SU-DHL-6 (cell line): ENCODE data around the gene SLFNL1.

Experiments
- H2AFZ ChIP-seq: fragments of 200-600 bp; sonication (generic); 2 replicates; pipeline ENCODE4 v1.6.1; 2014; ENCODE audit warnings: low read depth, mild to moderate bottlenecking, moderate library complexity, mixed read lengths, antibody characterized with exemption, low read length; ENCODE audit not compliant: severe bottlenecking
- H3F3A ChIP-seq: fragments of 200-600 bp; shearing (Covaris generic); 2 replicates; pipeline ENCODE4 v1.6.0; 2016; ENCODE audit warnings: antibody characterized with exemption, mild to moderate bottlenecking; ENCODE audit not compliant: insufficient read depth
- H3K27ac ChIP-seq: fragments of 200-600 bp; sonication (generic); 2 replicates; pipeline ENCODE4 v1.5.1; 2016; ENCODE audit warnings: low read depth, mild to moderate bottlenecking, low read length, moderate library complexity, mixed read lengths
- H3K27me3 ChIP-seq: fragments of 200-600 bp; sonication (generic), shearing (Covaris generic); 2 replicates; pipeline ENCODE4 v1.6.0; 2014; ENCODE audit warnings: mild to moderate bottlenecking, low read length
- H3K36me3 ChIP-seq: fragments of 200-600 bp; sonication (generic); 2 replicates; pipeline ENCODE4 v1.6.1; 2014; ENCODE audit warnings: mild to moderate bottlenecking, low read length, mixed read lengths
- H3K4me2 ChIP-seq: fragments of 300-600, 200-600 bp; shearing (Covaris generic), sonication (generic); 2 replicates; pipeline ENCODE4 v1.6.0; 2014; ENCODE audit warnings: low read length, low read depth, mild to moderate bottlenecking; ENCODE audit not compliant: poor library complexity, severe bottlenecking
- H3K4me3 ChIP-seq: fragments of 200-600 bp; sonication (generic); 2 replicates; pipeline ENCODE4 v1.5.1; 2014; ENCODE audit warnings: antibody characterized with exemption, low read length, mild to moderate bottlenecking, mixed read lengths; ENCODE audit not compliant: insufficient read depth, poor library complexity, severe bottlenecking
- H3K79me2 ChIP-seq: fragments of 200-600 bp; sonication (generic); 2 replicates; pipeline ENCODE4 v1.6.1; 2014; ENCODE audit warnings: mild to moderate bottlenecking, low read length, moderate library complexity; ENCODE audit not compliant: insufficient read depth
- H3K9ac ChIP-seq: fragments of 200-600 bp; sonication (generic); 2 replicates; pipeline ENCODE4 v1.7.0; 2014; ENCODE audit warnings: mild to moderate bottlenecking, low read length
- H3K9me2 ChIP-seq: fragments of 200-600 bp; sonication (generic); replicated peaks from 2 replicates; pipeline ENCODE4 v1.6.1; 2014; ENCODE audit warnings: low read length; ENCODE audit not compliant: insufficient read depth
- H3K9me3 ChIP-seq: fragments of 200-600 bp; sonication (generic); 2 replicates; pipeline ENCODE4 v1.6.1; 2014; ENCODE audit warnings: low read length, mixed read lengths; ENCODE audit not compliant: insufficient read depth
- H4K20me1 ChIP-seq: fragments of 200-600 bp; sonication (generic); 2 replicates; pipeline ENCODE4 v1.6.1; 2014; ENCODE audit warnings: low read depth, mild to moderate bottlenecking, antibody characterized with exemption, low read length, moderate library complexity, mixed read lengths
- EZH2phosphoT487 ChIP-seq: fragments of 200-600 bp; sonication (generic), shearing (Covaris generic); conservative IDR thresholded peaks from 2 replicates; pipeline ENCODE4 v1.6.1; 2018; ENCODE audit warnings: mild to moderate bottlenecking, antibody characterized with exemption, low read length, moderate library complexity, mixed read lengths
- TF ChIP-seq, protein P1 (sequence below): fragments of 200-600 bp; sonication (generic); IDR thresholded peaks from one replicate; pipeline ENCODE4 v1.5.1; 2017; ENCODE audit warnings: antibody characterized with exemption, mild to moderate bottlenecking, low read length, moderate library complexity; ENCODE audit not compliant: insufficient read depth, poor library complexity, severe bottlenecking

The SLFNL1 gene

DNA sequence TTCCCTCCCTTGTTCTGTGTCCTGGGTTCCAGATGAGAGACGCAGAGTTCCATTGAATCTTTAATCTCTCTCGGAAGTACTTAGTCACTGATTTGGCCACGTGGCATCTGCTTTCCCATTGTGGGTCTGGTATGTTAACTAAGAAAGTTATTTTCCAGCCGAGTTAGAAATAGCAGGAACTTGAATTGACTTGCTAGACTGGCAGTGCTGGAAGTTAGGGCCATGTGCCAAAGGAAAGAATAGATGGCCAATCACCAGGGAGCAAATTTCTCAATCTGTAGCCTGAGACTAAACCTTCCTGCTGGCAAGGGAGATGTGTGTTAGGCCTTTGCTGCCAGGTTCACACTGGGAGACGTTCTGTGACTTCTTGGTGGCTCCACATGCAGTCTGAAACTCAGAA, 24.2 kb upstream of the SLFNL1 start:
- Histone ChIP-seq H3K27me3 (no peaks in the 10 kb centered on the region), H3F3A (no peaks in the 10 kb centered on the region), H3K4me2 (no peak overlapping the region), H3K36me3 (peaks cover 4% of the 10 kb centered on the region; the same call in 1 of the 2 replicates), H3K79me2 (no peaks in the 10 kb centered on the region), H3K9ac (no peak overlapping the region), H2AFZ (no peak overlapping the region), H4K20me1 (no peaks in the 10 kb centered on the region), H3K4me3 (no peak overlapping the region), H3K9me2 (no peaks in the 10 kb centered on the region), H3K9me3 (no peaks in the 10 kb centered on the region), H3K27ac (no peak overlapping the region)
- no peak for TF ChIP-seq EZH2phosphoT487
- TF ChIP-seq, protein P1, sequence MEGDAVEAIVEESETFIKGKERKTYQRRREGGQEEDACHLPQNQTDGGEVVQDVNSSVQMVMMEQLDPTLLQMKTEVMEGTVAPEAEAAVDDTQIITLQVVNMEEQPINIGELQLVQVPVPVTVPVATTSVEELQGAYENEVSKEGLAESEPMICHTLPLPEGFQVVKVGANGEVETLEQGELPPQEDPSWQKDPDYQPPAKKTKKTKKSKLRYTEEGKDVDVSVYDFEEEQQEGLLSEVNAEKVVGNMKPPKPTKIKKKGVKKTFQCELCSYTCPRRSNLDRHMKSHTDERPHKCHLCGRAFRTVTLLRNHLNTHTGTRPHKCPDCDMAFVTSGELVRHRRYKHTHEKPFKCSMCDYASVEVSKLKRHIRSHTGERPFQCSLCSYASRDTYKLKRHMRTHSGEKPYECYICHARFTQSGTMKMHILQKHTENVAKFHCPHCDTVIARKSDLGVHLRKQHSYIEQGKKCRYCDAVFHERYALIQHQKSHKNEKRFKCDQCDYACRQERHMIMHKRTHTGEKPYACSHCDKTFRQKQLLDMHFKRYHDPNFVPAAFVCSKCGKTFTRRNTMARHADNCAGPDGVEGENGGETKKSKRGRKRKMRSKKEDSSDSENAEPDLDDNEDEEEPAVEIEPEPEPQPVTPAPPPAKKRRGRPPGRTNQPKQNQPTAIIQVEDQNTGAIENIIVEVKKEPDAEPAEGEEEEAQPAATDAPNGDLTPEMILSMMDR, result no peak

DNA sequence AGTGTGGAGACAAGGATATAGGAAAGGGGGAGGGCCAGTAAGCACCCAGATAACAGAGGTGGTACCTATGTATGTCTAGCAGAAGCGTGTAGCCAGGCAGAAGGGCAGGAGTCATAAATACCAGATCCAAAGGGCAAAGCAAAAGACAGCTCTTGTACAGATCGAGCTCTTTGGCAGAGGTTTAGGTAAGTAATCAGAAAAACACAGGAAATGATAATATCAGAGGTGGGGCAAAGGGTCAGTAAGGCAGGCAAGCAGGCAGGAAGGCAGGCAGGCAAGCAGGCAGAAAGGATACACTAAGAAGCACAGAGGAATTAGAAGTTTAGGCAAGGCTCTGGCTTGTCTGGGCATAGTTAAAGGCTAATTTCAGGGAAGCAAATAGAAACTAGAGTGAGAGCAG, 22.7 kb upstream of the SLFNL1 start:
- no peaks in the 10 kb centered on the region for H3K79me2 ChIP-seq
- no peaks in the 10 kb centered on the region for H3K9me3 ChIP-seq
- H4K20me1 ChIP-seq, result no peaks in the 10 kb centered on the region
- H3K4me2 ChIP-seq, result no peak overlapping the region
- H3K9me2 ChIP-seq, result no peaks in the 10 kb centered on the region
- H3K36me3 ChIP-seq, result peaks cover 4% of the 10 kb centered on the region; the same call in 1 of the 2 replicates
- H2AFZ ChIP-seq, result no peak overlapping the region
- H3F3A ChIP-seq, result no peaks in the 10 kb centered on the region
- no peak for TF ChIP-seq EZH2phosphoT487
- TF ChIP-seq, protein P1, result no peak
- no peak overlapping the region for H3K9ac ChIP-seq
- no peaks in the 10 kb centered on the region for H3K27me3 ChIP-seq
- H3K27ac ChIP-seq, result no peak overlapping the region
- no peak overlapping the region for H3K4me3 ChIP-seq

DNA sequence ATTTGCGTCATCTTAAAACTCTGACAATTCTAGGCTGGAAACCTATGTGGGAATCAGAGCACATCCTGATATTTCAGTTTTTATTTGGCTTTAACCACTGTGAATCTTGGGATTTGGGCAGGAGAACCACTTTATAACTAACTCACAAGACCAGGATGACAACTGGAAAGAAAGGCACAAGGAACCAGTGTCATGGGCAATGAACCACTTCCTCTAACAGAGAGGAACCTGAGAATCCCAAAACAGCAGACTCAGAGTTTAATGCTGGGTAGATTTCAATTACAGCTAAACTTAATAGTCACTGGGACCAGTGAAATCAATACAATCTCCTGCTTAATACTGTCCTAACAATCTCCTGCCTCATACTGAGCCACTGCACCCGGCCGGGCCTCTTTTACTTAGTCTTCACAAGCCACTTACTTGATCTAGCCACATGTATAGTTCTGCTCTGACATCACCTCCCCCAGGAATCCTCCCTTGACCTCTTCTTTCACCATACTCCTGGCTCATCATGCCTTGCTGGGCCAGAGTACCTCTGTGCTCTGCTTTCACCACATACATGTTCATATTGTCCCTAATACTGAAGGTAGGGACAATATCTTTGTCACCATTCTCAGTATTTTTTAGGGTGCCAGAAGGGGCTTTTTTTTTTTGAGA, 20.2 kb upstream of the SLFNL1 start:
- H3K9ac ChIP-seq, result no peak overlapping the region
- no peaks in the 10 kb centered on the region for H3K27me3 ChIP-seq
- H3K4me3 ChIP-seq, result no peak overlapping the region
- H3K27ac ChIP-seq, result no peak overlapping the region
- H3K4me2 ChIP-seq, result no peak overlapping the region
- no peaks in the 10 kb centered on the region for H4K20me1 ChIP-seq
- no peaks in the 10 kb centered on the region for H3F3A ChIP-seq
- no peaks in the 10 kb centered on the region for H3K9me3 ChIP-seq
- no peak overlapping the region for H2AFZ ChIP-seq
- H3K9me2 ChIP-seq, result no peaks in the 10 kb centered on the region
- no peak for TF ChIP-seq EZH2phosphoT487
- TF ChIP-seq, protein P1, result no peak
- no peaks in the 10 kb centered on the region for H3K79me2 ChIP-seq
- peaks cover 6% of the 10 kb centered on the region; the same call in 1 of the 2 replicates for H3K36me3 ChIP-seq
